Measurements from ENCODE around the gene SERPINA4. TPM values are rescaled to one million over a fixed set of nuclear protein-coding genes. Genes with fewer than 3 reads are reported as not detected.

The SERPINA4 gene
- total RNA-seq, 1 donor from 2014 or later = not detected

DNA sequence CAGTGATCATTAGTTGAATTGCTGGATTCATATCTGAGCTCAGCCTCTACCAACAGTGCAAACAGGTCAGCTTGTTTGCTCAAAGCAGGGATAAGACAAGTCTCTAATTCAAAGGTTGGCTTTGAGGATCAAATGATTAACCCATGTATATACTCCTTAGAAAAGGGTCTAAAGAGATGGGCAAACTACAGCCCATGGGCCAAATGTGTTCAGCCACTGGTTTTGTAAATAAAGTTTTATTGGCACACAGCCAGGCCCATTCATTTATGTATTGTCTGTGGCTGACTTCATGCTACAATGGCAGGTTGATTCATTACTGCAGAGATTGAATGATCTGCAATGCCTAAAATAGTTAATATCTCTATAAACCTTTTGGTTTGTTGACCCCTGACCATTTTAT lies 3.1 kb downstream of the SERPINA4 start:
- Histone ChIP-seq H3K4me3 (ENCODE audit: low read depth, low read length) (no peak overlapping the region), H3K36me3 (ENCODE audit: control insufficient read depth, insufficient read depth, low read length) (no peaks in the 10 kb centered on the region)
- TF ChIP-seq, protein P1, sequence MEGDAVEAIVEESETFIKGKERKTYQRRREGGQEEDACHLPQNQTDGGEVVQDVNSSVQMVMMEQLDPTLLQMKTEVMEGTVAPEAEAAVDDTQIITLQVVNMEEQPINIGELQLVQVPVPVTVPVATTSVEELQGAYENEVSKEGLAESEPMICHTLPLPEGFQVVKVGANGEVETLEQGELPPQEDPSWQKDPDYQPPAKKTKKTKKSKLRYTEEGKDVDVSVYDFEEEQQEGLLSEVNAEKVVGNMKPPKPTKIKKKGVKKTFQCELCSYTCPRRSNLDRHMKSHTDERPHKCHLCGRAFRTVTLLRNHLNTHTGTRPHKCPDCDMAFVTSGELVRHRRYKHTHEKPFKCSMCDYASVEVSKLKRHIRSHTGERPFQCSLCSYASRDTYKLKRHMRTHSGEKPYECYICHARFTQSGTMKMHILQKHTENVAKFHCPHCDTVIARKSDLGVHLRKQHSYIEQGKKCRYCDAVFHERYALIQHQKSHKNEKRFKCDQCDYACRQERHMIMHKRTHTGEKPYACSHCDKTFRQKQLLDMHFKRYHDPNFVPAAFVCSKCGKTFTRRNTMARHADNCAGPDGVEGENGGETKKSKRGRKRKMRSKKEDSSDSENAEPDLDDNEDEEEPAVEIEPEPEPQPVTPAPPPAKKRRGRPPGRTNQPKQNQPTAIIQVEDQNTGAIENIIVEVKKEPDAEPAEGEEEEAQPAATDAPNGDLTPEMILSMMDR (IDR thresholded peaks at IDR 0.05; ENCODE audit: insufficient read depth, low read length, poor library complexity, severe bottlenecking) = no peak

DNA sequence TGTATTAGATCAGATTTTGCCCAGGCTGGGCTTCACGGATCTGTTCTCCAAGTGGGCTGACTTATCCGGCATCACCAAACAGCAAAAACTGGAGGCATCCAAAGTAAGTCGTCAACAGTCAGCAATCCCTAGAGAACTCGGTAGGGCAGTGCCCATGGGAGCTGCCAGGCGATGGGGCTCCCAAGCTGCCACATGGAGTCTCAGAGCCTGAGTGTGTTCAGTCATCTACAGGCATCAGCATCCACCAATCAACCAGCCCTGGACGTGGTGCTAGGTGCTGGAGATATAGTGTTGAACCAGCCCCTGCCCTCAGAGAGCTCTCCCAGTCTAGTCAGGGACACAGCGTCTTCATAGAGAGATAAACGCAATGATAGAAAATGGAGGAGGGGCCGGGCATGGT lies 6.9 kb downstream of the SERPINA4 start:
- DNase-seq (ENCODE audit: low read depth) = no peak
- Histone ChIP-seq H3K36me3 (ENCODE audit: control insufficient read depth, insufficient read depth, low read length) (no peaks in the 10 kb centered on the region), H3K4me3 (ENCODE audit: low read depth, low read length) (no peak overlapping the region), H3K27me3 (ENCODE audit: control insufficient read depth, insufficient read depth, low read length) (no peaks in the 10 kb centered on the region)
- TF ChIP-seq, protein P1 (IDR thresholded peaks at IDR 0.05; ENCODE audit: insufficient read depth, low read length, poor library complexity, severe bottlenecking) = no peak

More for the DNA sequence above, 3.1 kb downstream of the SERPINA4 start:
- no peak for DNase-seq (ENCODE audit: low read depth)
- H3K27me3 ChIP-seq (ENCODE audit: control insufficient read depth, insufficient read depth, low read length) = no peaks in the 10 kb centered on the region

GRCh38 chr14:94569381-94570001 lies 8.2 kb downstream of the SERPINA4 start:
- Histone ChIP-seq H3K27me3 (ENCODE audit: control insufficient read depth, insufficient read depth, low read length) (no peaks in the 10 kb centered on the region), H3K36me3 (ENCODE audit: control insufficient read depth, insufficient read depth, low read length) (no peaks in the 10 kb centered on the region), H3K4me3 (ENCODE audit: low read depth, low read length) (no peak overlapping the region)
- no peak for DNase-seq (ENCODE audit: low read depth)
- TF ChIP-seq, protein P1 (IDR thresholded peaks at IDR 0.05; ENCODE audit: insufficient read depth, low read length, poor library complexity, severe bottlenecking) = no peak

DNA sequence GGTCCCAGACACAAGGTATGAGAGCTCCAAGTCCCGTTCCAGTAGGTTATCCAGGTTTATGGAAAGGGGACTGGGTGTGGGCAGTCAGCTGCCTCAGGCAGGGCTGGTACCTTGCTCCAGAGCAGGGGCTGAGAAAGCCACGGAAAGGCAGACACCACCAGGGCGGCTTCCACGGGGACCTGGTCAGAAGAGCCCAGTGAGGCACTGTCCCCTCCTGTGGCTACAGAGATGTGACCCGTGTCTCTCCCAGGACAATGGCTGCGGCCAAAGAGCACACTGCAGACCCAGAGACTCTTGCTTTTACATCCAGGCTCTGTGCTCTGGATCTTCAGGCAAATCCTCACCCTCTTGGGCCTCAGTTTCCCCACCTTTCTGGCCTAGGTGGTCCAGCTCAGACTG lies 8.8 kb downstream of the SERPINA4 start:
- H3K27me3 ChIP-seq (ENCODE audit: control insufficient read depth, insufficient read depth, low read length) = no peaks in the 10 kb centered on the region
- no peaks in the 10 kb centered on the region for H3K36me3 ChIP-seq (ENCODE audit: control insufficient read depth, insufficient read depth, low read length)
- TF ChIP-seq, protein P1 (IDR thresholded peaks at IDR 0.05; ENCODE audit: insufficient read depth, low read length, poor library complexity, severe bottlenecking) = no peak
- no peak for DNase-seq (ENCODE audit: low read depth)
- H3K4me3 ChIP-seq (ENCODE audit: low read depth, low read length) = no peak overlapping the region

DNA sequence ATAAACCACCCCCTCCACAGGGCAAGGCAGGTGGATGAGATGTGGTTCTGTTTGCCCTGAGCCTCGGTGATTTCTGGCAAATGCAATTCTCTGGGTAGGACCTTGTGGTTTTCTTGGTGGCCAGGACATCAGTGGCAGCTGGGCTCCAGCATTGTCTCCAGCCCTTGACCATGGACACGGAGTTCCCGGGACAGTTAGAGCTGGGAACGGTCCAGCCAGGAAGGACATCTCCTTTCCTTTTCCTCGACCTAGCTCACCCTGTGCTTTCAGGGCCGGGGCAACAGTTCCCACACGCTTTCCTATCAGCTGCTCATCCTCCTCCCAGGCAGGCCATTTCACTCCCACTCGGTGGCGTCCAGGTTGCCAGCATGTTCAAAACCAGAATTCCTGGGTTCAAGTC lies 9.2 kb downstream of the SERPINA4 start:
- H3K4me3 ChIP-seq (ENCODE audit: low read depth, low read length) = no peak overlapping the region

More for the DNA sequence above, 9.2 kb downstream of the SERPINA4 start:
- TF ChIP-seq, protein P1 (IDR thresholded peaks at IDR 0.05; ENCODE audit: insufficient read depth, low read length, poor library complexity, severe bottlenecking) = no peak
- no peak for DNase-seq (ENCODE audit: low read depth)
- no peaks in the 10 kb centered on the region for H3K27me3 ChIP-seq (ENCODE audit: control insufficient read depth, insufficient read depth, low read length)
- no peaks in the 10 kb centered on the region for H3K36me3 ChIP-seq (ENCODE audit: control insufficient read depth, insufficient read depth, low read length)

Data from kidney epithelial cell (primary cell).